ENCODE measurements around the gene DIDO1. TPM values are rescaled to one million over a fixed set of nuclear protein-coding genes. Genes with fewer than 3 reads are reported as not detected.

Gene DIDO1
- total and polyA plus RNA-seq, 2 of the 4 experiments (the other 2 are of a cell fraction), result 21.8 to 28.1 TPM

DNA sequence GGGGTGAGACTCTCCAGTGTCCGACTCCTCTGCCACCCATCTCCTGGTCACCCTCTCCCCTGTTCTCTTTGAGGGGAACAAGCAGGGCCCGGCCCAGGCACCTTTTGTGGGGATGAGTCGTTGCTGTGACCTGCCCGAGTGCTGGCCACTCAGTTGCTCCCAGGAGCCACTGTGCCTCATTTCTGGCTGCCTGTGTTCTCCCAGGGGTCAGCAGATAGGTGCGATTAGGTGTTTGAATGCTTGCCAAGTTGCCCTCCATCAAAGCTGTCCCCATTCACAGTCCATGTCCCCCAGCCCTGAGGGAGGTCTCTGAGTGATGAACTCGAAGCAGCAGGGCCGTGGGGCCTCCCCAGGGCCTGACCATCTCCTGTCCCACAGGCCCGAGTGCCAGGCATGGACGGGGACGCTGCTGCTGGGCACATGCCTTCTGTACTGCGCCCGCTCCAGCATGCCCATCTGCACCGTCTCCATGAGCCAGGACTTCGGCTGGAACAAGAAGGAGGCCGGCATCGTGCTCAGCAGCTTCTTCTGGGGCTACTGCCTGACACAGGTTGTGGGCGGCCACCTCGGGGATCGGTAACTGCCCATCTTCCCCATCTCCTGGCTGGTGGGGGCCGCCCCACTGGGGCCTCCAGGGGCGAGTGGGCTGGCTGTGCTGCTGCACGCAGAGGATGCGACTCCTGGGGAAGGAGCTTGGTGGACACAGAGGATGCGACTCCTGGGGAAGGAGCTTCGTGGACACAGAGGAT, 30.3 kb upstream of the DIDO1 start (continued):
- TF ChIP-seq ELK1 (IDR thresholded peaks at IDR 0.05; ENCODE audit: borderline replicate concordance, low read depth, low read length), result no peak
- no peak for TF ChIP-seq RAD21 (IDR thresholded peaks at IDR 0.05; ENCODE audit: low read length)
- no peak for TF ChIP-seq MXI1 (IDR thresholded peaks at IDR 0.05; ENCODE audit: borderline replicate concordance, low read depth, low read length)
- no peak for TF ChIP-seq NFE2L2 (IDR thresholded peaks at IDR 0.05; ENCODE audit: low read depth, low read length)

Measured in IMR-90 (cell line).